Stimulated activated CD8-positive, alpha-beta memory T cell treated with anti-CD3 and anti-CD28 coated beads, Interleukin-12 subunit alpha, Interleukin-12 subunit beta, amount 100 ng/mL, for 24 hours (primary cell): Measurements from ENCODE around the gene S100P.
"Not testable (repeated sequence)": the region's sequence is repeated elsewhere in the genome, so short reads cannot be mapped to it uniquely, and the experiment has no call there.

Experiments used
- DNase-seq: peaks from one replicate; pipeline ENCODE4 v3.0.0-alpha.2; 2020; ENCODE audit errors: extremely low read depth

The S100P gene

DNA sequence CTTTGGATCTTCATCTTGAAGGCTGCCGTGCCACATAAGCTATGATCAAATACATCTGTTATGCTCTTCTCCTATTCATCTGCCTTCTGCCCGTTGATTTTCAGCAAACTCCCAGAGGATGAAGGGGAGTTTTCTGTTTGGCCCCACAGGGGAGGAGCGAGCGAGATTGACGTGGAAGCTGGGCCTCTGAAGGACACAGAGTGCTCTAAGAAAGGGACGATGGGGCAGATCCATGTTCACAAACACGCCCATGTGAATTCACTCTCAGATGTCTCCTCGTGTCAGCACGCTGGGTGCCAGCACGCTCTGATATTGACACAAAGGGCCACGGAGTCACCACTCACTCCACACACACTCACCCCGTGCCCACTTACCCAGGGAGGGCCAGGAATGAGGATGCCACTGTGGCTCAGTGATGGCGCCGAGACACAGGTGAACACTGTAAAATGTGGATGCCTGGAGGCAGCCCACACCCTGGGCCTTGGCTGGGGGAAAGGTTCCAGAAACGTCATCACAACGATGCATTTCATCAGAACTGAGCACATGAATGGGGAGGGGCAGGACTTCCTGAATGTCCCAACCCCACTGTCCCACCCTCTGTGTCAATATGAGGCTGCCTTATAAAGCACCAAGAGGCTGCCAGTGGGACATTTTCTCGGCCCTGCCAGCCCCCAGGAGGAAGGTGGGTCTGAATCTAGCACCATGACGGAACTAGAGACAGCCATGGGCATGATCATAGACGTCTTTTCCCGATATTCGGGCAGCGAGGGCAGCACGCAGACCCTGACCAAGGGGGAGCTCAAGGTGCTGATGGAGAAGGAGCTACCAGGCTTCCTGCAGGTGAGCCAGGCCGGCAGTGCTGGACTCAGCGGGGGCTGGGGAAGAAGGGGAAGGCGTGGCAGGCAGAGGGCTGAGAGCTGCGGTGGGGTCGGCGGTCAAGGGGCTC, at the start of gene S100P:
Gene S100P (plus strand): TSS at position 648 of the 946 bp plus-strand sequence. CDS start 55 bp downstream, at position 703.
- DNase-seq, result no peak

DNA sequence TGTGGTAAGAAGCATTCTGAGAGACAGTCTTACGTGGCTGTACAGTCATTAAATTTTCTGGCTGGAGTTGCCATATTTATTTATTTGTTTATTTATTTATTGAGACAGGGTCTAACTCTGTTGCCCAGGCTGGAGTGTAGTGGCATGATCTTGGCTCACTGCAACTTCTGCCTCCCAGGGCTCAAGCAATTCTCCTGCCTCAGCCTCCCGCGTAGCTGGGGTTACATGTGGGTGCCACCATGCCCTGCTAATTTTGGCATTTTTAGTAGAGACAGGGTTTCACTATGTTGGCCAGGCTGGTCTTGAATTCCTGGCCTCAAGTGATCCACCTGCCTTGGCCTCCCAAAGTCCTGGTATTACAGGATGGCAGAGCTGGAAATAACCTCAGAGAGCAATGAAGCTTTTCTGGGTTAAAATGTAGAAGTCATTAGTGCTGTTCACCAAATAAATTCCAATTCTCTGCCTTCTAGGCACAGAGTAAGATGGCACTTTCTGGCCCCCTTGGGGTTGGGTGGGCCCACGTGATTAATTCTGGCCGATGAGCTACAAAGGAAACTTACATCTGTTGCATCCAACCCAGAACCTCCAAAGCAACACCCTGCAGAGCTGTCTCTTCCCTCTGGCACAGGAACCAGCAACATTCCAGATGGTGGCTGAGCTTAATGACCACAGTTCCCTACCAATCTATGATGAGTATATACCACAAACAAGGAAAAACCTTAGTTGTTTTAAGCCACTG, 48.7 kb upstream of the S100P start:
- DNase-seq, result no peak

DNA sequence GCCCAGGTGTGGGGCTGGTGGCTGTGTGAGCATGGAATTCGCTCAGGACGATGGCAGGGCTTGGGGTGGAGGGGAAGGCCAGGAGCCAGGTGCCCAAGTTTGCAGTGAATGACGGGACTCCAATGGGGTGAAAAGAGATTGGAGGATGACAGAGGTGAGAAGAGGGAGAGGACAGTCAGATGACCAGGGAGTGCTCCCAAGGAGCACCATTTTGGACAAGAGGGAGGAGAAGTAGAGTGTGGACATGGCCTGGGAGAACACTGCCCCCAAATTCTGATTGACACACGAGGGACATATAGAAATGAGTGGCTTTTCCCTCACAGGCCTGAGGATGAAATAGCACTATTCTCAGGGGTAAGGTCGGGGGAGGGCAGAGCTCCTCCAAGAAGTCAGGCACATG, 46.5 kb upstream of the S100P start:
- no peak for DNase-seq

DNA sequence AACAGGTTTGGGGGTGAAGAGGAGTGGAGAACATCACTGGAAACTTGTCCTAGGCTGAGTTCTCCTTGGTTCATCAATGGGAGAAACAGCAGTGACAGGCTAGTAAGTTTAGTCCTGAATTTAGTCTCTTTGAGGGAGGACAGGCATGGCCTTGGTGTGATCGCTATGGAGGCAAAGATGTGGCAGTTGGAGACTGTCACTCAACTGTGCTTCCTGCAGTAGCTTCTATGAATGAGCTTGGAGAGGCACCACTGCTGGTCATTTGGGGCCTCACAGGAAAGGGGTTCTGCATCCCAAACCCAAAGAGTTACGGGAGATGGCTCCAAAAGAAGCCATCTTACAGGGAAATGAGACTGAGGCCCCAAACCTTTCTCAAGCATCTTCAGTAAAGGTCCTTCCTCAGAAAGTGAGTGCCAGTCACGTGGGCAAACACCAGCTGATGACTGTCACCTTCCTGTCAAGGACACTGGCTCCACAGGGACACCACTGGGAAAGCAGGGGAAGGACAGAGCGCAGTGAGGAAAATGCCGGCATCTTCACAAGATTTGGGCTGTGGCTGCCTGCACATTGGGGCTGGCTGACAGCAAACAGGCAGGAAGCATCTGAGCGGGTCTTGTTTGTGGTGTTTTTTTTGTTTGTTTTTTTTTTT, 46.0 kb upstream of the S100P start:
- no peak for DNase-seq

DNA sequence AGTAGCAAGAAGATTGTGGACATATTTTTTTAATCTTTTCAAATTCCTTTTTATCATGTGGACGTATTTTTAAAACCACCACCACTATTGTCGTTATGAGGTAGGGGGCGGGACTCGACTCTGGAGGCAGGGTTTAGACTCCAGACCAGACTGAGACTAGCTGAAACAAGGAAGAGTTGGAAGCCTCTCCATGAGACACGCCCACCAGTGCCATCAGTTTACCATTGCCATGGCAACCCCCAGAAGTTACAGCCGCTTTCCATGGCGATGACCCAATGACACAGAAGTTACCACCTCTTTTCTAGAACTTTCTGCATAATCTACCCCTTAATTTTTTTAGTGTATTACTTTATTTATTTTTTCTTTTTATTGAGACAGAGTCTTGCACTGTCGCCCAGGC, 44.5 kb upstream of the S100P start:
- DNase-seq, result no peak

DNA sequence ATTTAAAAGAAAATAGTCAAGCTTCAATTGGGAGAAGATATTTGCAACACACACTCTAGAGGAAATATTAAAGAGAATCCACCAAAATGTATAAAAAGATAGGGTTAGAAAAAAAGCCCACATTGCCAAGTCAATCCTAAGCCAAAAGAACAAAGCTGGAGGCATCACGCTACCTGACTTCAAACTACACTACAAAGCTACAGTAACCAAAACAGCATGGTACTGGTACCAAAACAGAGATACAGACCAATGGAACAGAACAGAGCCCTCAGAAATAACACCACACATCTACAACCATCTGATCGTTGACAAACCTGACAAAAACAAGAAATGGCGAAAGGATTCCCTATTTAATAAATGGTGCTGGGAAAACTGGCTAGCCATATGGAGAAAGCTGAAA, 39.5 kb upstream of the S100P start:
- DNase-seq, result not testable (repeated sequence)

DNA sequence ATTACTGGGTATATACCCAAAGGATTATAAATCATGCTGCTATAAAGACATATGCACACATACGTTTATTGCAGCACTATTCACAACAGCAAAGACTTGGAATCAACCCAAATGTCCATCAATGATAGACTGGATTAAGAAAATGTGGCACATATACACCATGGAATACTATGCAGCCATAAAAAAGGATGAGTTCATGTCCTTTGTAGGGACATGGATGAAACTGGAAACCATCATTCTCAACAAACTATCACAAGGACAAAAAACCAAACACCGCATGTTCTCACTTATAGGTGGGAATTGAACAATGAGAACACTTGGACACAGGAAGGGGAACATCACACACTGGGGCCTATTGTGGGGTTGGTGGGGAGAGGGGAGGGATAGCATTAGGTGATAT, 38.4 kb upstream of the S100P start:
- not testable (repeated sequence) for DNase-seq

DNA sequence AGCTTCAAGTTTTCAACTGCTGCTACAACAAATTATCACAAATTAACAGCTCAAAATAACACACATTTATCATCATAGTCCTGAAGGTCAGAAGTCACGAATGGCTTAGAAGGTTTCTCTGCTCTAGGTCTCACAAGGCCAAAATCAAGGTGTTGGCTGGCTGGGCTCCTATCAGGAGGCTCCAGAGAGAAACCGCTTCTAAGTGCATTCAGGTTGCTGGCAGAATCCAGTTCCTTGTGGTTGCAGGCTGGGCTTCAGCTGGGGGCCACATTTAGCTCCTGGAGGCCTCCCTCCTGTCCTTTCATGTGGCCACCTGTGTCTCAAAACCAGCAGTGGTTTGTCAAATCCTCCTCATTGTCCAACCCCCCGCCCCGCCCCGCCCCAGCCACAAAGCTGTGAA, 37.8 kb upstream of the S100P start:
- DNase-seq, result no peak

DNA sequence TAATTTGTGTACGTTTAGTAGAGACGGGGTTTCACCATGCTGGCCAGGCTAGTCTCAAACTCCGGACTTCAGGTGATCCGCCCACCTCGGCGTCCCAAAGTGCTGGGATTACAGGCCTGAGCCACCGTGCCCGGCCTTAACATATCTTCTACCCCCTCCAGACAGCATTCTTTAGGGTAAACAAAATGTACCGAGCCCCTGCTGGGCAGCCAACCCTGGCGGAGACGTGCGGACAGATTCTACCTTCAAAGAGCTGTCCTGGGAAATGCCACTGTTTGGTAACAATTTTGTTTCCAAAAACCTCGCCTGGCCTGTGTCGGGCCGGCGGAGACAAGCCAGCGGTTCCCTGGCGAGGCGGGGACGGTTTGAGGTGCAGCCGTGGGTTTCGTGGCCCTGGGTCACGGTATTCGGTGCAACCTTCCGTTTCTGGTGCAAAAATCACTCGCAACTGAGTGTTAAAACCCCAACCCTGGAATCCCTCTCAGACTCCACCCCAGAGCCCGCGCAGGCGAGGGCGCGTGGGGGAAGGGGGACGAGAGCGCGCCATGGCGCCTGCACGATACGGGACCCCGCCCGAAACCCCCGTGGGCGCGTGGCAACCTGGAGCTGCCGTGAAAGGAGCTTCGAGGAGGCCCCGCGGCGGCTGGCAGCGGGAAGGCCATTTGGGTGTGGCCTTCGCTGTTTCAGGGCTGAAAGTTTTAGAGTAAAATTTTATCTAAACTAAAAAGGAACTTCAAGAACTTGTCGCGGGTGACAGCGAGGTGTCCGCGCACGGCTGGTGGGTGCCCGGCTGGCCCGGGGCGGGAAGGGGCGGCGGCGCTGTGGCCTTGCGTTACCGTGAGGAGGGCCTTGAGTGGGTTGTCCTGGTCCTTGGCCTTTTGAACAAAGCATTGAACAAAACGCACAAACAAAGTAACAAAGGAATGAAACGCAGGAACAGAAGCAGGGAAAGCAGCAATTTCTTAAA, 36.2 kb upstream of the S100P start:
- no peak for DNase-seq

DNA sequence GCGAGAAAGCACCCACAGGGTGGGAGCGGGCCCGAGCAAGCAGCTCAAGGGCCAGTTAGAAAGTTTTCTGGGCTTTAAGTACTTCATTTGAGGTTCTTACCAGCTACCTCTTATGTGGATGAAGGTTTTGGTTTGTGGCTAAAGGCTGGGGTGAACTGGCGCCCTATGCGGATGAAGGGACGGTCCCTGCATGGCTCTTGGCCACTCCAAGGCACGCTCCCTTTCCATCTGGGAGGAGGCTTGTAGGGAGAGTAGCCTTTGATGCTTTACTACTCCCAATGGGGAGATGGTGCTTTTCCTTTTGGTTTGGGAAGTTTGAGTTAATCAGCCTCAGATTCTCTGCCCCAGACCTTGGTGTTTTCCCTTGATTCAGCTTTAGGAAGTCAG, 35.5 kb upstream of the S100P start:
- no peak for DNase-seq

DNA sequence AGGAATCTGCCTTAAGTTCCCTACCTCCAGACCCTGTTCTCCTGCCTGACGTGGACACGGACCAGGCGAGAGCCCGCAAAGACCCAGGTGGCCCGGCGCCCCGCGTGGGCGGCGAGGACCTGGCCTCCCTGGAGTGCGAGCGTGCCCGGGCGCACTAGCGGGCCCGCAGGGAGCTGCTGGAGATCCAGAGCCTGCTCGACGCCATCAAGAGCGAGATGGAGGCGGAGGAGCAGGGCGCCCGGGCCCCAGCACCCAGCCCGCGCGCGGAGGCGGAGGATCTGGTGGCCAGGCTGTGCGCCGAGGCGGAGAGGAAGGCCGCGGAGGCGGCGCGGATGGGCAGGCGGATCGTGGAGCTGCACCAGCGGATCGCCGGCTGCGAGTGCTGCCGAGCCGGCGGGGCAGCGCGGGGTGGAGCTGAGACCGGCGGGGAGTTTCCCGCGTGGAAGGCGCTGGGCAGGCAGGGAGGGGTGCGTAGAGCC, 35.0 kb upstream of the S100P start:
- no peak for DNase-seq

DNA sequence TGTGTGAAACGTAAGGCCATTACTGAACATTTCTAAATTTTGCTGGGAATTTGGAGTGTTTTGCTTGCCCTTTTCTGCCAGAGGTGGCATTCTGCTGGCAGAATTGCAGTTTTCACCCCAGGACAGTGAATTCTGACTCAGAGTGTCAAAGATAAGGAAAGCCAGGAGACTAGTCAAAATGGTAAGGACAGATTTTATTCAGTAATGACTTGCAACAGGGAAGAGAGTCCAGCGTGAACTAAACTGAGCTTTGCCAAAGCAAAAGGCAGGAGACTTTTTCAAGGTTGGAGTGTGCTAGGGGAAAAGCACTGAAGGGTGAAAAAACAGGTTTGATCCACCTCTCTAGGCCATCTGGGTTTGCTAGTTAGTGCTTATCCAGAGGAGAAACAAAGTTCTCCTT, 33.8 kb upstream of the S100P start:
- DNase-seq, result no peak

DNA sequence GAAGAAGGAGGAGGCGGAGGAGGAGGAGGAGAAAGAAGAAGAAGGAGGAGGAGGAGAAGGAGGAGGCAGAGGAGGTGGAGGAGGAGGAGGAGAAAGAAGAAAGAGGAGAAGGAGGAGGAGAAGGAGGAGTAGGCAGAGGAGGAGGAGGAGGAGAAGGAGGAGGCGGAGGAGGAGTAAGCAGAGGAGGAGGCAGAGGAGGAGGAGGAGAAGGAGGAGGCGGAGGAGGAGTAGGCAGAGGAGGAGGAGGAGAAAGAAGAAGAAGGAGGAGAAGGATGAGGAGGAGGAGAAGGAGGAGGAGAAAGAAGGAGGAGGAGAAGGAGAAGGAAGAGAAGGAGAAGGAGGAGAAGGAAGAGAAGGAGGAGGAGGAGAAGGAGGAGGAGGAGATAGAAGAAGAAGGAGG, 33.2 kb upstream of the S100P start:
- no peak for DNase-seq

DNA sequence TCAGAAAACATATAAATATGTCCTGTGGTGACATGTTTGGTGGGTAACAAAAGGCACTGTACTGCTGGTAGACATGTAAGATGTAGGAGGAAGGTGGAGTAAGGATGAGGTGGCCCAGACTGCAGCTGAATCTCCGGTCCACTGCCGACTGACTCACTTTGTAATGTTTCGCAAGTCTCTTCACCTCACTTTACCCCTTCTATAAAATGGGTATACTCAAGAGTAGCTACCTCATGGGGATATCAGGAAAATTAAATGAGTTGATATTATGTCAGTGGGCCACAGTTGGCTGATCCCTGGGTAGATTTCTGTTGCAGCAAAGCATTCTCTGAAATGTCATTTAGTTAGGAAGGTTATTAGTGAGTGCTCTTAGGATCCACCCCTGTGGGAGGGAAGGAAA, 31.1 kb upstream of the S100P start:
- DNase-seq, result no peak

DNA sequence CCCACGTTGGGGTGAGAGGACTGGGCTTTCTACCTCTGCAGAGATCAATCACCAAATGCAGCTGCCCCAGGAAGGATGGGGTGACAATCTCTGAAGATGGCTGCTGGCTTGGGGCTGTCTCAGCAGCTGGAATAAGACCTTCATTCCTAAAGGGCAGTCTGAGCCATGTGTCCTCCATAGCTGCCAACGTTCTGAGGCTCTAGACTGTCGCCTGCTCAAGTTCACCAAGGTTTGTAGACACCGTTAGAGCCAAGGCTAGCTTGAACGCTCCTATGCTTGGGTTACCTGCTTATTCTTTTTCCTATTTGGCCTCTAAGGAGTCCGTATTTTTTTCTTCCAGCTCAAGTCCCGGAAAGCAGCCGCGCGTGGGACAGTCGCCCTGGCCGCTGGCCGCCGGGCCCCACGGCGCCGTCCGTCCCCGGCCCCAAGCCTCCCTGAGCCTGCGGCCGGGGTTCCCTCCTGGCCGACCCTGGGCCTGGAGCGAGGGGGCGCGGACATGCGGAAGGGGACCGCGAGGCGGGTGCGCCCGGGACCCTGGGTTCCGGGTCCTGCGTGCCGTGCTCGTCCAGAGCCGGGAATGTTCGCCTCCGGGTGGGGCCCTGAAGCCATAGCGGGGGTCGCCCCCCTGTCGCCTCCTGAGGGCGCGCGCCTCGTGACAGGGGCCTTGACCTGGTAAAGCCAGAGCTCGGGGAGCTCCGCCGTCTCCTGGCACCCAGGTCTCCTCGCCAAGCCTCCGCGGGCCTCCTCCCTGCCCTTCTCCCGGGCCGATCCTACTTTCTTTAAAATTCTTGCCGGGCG, 29.9 kb upstream of the S100P start:
- no peak for DNase-seq

DNA sequence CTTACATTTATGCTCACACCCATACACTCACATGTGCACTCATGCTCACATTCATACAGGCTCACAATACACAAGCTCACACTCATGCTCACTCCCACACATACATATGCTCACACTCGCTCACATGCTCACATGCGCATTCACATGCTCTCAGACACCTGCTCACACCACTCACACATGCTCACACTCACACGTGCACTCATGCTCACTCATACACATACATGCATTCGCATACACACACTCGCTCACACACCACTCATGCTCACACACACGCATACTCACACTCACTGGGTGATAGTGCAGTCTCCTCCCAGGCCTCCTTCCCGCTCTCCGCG, 28.4 kb upstream of the S100P start:
- DNase-seq, result no peak

DNA sequence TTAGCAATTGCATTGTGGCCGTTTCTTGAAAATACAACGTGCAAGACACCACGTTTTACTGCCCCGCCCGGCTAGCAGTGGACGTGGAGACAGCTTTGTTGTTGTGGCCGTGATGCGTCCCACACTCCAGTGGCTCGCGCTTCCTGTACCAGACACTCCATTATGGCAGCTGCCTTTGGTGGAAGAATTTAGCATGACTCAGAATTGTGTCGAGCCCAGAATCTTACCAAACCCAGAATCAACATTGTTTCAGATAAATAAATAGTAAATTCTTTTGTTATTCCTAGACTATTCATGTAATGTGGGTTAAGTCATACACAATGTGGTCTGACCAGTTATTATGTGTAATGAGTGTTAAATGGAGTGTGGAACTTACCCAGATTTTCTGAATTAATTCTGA, 25.3 kb upstream of the S100P start:
- DNase-seq, result no peak

DNA sequence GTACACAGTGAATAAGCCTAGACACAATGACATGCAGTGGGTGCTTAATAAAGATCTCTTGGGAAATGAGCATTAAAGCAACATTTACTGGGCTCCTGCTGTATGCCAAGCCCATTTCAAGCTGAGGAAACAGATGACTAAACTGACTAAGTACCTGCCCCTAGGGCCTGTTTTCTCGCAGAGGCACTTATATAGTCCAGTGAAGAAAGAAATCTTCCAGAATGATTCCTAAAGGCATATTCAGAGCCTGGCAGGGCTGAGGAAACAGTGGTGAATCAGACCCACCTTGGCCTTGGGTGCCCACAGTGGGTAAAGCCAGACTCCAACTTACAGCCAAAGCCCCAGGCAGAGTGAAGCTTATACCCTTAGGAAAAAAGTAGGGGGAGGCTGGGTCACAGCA, 22.0 kb upstream of the S100P start:
- DNase-seq, result no peak

DNA sequence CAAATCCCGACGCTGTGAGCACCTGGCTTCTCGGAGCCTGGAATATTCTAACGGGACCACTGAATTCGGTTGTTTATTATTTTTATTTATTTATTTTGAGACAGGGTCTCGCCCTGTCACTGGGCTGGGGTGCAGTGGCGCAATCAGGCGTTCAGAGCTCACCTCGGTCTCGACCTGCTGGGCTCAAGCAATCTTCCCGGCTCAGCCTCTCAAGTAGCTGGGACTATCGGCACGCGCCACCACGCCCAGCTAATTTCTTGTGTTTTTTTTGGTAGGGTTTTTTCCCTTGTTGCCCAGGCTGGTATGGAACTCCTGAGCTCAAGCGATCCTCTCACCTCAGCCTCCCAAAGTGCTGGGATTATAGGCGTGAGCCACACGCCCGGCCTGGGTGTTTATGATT, 21.5 kb upstream of the S100P start:
- no peak for DNase-seq

DNA sequence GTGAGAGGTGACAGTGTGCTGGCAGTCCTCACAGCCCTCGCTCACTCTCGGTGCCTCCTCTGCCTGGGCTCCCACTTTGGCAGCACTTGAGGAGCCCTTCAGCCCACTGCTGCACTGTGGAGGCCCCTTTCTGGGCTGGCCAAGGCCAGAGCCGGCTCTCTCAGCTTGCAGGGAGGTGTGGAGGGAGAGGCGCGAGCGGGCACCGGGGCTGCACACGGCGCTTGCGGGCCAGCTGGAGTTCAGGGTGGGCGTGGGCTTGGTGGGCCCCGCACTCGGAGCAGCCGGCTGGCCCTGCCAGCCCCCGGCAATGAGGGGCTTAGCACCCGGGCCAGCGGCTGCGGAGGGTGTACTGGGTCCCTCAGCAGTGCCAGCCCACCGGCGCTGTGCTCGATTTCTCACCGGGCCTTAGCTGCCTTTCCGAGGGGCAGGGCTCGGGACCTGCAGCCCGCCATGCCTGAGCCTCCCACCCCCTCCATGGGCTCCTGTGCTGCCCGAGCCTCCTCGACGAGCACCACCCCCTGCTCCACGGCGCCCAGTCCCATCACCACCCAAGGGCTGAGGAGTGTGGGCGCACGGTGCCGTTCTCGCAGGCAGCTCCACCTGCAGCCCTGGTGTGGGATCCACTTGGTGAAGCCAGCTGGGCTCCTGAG, 21.0 kb upstream of the S100P start:
- not testable (repeated sequence) for DNase-seq
